ENCODE measurements around the gene RAB37. TPM values are rescaled to one million over a fixed set of nuclear protein-coding genes. Genes with fewer than 3 reads are reported as not detected.

RAB37 gene
- total and polyA plus RNA-seq, 10 donors, result 16.6 to 37.6 (median 24.0) TPM

DNA sequence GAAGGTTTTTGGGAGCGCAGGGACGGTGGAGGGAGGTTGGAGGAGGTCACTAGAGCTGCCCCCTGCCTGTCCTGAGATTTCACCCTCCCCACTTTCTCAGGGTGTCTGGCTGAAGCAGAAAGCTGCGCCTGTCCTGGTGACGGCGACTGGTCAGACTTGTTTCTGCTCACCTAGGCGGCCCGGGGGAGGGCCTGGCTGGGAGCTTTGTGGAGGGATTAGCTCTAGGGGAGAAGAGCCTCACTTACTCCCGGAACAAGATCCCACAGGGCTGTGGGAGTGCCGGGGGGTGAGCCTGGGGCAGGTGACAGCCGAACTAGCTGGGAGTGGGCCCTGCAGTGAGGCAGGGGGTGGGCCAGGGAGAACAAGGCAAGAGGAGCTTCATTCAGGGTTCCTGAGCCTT, 22.9 kb downstream of the RAB37 start:
- Histone ChIP-seq H3K9me3 (no peaks in the 10 kb centered on the region), H3K27ac (peak overlapping the region in 4 of 8 donors; percentile 15 to 79 (median 72)), H3K27me3 (replicated peaks in 1 of 7) (no peaks in the 10 kb centered on the region), H3K36me3 (peaks cover 0 to 49% (median 18%) of the 10 kb centered on the region in 6 donors), H3K4me1 (peaks cover 41 to 98% (median 72%) of the 10 kb centered on the region in 6 donors), H3K4me3 (peak overlapping the region in 3 of 8 donors; percentile 8 to 56 (median 10))
- 59 to 79% (median 66%) methylated on average over 8 to 10 of the region's 10 CpGs for whole genome bisulfite sequencing, 5 donors
- no peak for DNase-seq
- intact Hi-C loops (cut with DNase I; ENCODE audit: low total_unique reads), result no loop called here
- TF ChIP-seq POLR2A (IDR thresholded peaks at IDR 0.05) (no peak), POLR2AphosphoS5 (IDR thresholded peaks at IDR 0.05) (no peak)
- TF ChIP-seq, protein P1, sequence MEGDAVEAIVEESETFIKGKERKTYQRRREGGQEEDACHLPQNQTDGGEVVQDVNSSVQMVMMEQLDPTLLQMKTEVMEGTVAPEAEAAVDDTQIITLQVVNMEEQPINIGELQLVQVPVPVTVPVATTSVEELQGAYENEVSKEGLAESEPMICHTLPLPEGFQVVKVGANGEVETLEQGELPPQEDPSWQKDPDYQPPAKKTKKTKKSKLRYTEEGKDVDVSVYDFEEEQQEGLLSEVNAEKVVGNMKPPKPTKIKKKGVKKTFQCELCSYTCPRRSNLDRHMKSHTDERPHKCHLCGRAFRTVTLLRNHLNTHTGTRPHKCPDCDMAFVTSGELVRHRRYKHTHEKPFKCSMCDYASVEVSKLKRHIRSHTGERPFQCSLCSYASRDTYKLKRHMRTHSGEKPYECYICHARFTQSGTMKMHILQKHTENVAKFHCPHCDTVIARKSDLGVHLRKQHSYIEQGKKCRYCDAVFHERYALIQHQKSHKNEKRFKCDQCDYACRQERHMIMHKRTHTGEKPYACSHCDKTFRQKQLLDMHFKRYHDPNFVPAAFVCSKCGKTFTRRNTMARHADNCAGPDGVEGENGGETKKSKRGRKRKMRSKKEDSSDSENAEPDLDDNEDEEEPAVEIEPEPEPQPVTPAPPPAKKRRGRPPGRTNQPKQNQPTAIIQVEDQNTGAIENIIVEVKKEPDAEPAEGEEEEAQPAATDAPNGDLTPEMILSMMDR (IDR thresholded peaks at IDR 0.05 in 8 of 11, conservative IDR thresholded peaks at IDR 0.05 in 3 of 11), result no peak

DNA sequence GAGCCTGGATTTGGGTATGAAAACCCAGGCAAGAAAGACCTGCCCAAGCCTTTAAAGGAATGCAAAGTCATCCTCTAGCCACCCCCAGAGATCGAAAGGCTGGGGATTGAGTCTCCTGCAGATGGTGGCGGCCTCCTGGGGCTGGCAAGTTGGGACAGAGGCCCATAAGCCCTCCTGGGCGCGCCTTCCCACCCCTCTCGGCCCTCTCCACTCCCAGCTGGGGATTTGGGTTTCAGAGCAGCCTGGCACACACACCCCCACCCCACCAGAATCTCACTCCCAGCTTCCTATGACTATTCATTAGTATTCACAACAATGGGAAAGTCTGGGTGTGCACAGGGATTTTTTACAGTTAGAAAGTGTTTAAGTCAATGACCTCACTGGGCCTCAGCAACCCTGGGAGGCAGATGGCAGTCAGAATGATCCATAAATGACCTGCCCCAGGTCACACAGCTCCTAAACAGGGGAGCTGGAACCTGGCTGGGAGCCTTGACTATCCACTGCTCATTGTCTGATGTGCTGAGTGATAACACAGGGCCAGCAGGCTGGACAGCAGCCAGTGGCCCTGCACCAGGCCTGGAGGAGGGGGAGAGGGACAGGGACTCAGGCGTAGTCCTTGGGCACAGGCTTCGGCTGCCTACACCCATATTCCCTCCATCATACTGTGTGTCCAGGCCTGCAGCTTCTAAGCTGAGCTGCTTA, 23.5 kb downstream of the RAB37 start:
- H3K9me3 ChIP-seq, result no peaks in the 10 kb centered on the region
- intact Hi-C loops (cut with DNase I; ENCODE audit: low total_unique reads), result no loop called here
- H3K36me3 ChIP-seq, result peaks cover 0 to 49% (median 25%) of the 10 kb centered on the region in 6 donors
- no peak for DNase-seq
- no peak overlapping the region for H3K4me3 ChIP-seq
- WGBS, 5 donors, result 54 to 66% (median 60%) methylated on average over 5 to 7 of the region's 7 CpGs
- TF ChIP-seq POLR2A (IDR thresholded peaks at IDR 0.05) (no peak), POLR2AphosphoS5 (IDR thresholded peaks at IDR 0.05) (no peak)
- TF ChIP-seq, protein P1 (IDR thresholded peaks at IDR 0.05 in 8 of 11, conservative IDR thresholded peaks at IDR 0.05 in 3 of 11), result no peak
- no peaks in the 10 kb centered on the region for H3K27me3 ChIP-seq (replicated peaks in 1 of 7)
- H3K27ac ChIP-seq, result peak overlapping the region in 5 of 8 donors; percentile 15 to 79 (median 67)
- peaks cover 39 to 92% (median 66%) of the 10 kb centered on the region in 6 donors for H3K4me1 ChIP-seq

DNA sequence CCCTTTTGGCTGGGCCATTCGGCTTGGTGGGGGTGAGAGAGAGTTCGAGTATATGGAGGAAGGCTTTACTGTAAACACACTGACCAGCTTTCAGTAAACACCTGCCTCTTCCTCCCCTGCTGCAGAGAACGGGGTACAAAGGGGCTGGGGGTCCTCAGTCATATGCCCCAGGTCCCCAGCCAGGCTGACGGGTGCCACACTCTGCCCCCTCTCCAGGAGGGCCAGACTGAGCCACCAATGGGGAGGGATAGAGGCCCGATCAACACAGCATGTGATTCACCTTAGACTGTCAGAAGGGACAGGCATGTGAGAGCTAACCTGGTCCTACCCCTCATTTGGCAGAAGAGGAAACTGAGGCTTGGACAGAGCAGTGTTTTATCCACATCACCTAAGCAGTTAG, 24.4 kb downstream of the RAB37 start:
- H3K36me3 ChIP-seq, result peaks cover 0 to 57% (median 31%) of the 10 kb centered on the region in 6 donors
- 60 to 88% (median 79%) methylated on average over 2 to 5 of the region's 5 CpGs for WGBS, 5 donors
- peak overlapping the region in 2 of 8 donors; percentile 77 to 79 for H3K27ac ChIP-seq
- TF ChIP-seq POLR2AphosphoS5 (IDR thresholded peaks at IDR 0.05) (no peak), POLR2A (IDR thresholded peaks at IDR 0.05) (no peak)
- TF ChIP-seq, protein P1 (IDR thresholded peaks at IDR 0.05 in 8 of 11, conservative IDR thresholded peaks at IDR 0.05 in 3 of 11), result no peak
- intact Hi-C loops (cut with DNase I; ENCODE audit: low total_unique reads), result no loop called here
- H3K4me1 ChIP-seq, result peaks cover 39 to 83% (median 58%) of the 10 kb centered on the region in 6 donors
- no peaks in the 10 kb centered on the region for H3K9me3 ChIP-seq
- H3K27me3 ChIP-seq (replicated peaks in 1 of 7), result no peaks in the 10 kb centered on the region
- DNase-seq, result no peak
- no peak overlapping the region for H3K4me3 ChIP-seq

DNA sequence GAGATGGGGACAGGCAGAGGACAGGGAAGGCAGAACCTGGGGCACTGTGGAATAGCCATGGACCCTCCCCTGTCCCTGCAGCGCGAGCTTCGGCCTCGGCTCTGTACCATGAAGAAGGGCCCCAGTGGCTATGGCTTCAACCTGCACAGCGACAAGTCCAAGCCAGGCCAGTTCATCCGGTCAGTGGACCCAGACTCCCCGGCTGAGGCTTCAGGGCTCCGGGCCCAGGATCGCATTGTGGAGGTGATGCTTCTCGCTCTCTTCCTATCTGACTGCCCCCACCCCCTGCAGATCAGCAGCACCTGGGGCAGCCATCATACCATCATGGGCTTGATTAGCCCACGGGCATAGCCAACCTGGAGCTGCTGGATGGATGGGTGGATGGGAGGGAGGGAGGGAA, 24.9 kb downstream of the RAB37 start:
- intact Hi-C loops (cut with DNase I; ENCODE audit: low total_unique reads), result no loop called here

More for the DNA sequence above, 24.9 kb downstream of the RAB37 start:
- H3K4me3 ChIP-seq, result no peak overlapping the region
- H3K27me3 ChIP-seq (replicated peaks in 1 of 7), result no peaks in the 10 kb centered on the region
- H3K27ac ChIP-seq, result peak overlapping the region in 1 of 8 donors; percentile 79
- WGBS, 5 donors, result 94 to 100% (median 96%) methylated on average over 4 to 11 of the region's 11 CpGs
- TF ChIP-seq POLR2A (IDR thresholded peaks at IDR 0.05), result no peak
- TF ChIP-seq POLR2AphosphoS5 (IDR thresholded peaks at IDR 0.05), result no peak
- TF ChIP-seq, protein P1 (IDR thresholded peaks at IDR 0.05 in 8 of 11, conservative IDR thresholded peaks at IDR 0.05 in 3 of 11), result no peak
- H3K4me1 ChIP-seq, result peaks cover 37 to 81% (median 53%) of the 10 kb centered on the region in 6 donors
- no peak for DNase-seq
- H3K36me3 ChIP-seq, result peaks cover 0 to 62% (median 36%) of the 10 kb centered on the region in 6 donors
- no peaks in the 10 kb centered on the region for H3K9me3 ChIP-seq

Data from spleen (tissue), 11 donors.